GM12878 (cell line): Measurements from ENCODE around the gene NUBP1. TPM values are rescaled to one million over a fixed set of nuclear protein-coding genes. Genes with fewer than 3 reads are reported as not detected.

ENCODE experiments used
- ATF2 ChIP-seq: IDR thresholded peaks from 2 replicates; pipeline ENCODE4 v1.6.1; 2012; ENCODE audit warnings: low read length, inconsistent platforms
- BHLHE40 ChIP-seq, 2 experiments: fragments of 450-650 bp in 1 of 2; IDR thresholded peaks; 2 replicates each; pipeline ENCODE4 v1.6.1; 2011 to 2017; ENCODE audit warnings: low read depth in 2 of 2, borderline replicate concordance in 1 of 2, improper control_type of control experiment in 1 of 2, low read length in 1 of 2, mild to moderate bottlenecking in 1 of 2
- CHD1 ChIP-seq: IDR thresholded peaks from 2 replicates; pipeline ENCODE4 v1.6.1; 2012; ENCODE audit warnings: low read depth, low read length, improper control_type of control experiment
- CHD2 ChIP-seq: IDR thresholded peaks from 2 replicates; pipeline ENCODE4 v1.6.1; 2011; ENCODE audit warnings: low read depth, low read length, improper control_type of control experiment, borderline replicate concordance
- E2F4 ChIP-seq: IDR thresholded peaks from 2 replicates; pipeline ENCODE4 v1.6.1; 2012; ENCODE audit warnings: low read depth, low read length, improper control_type of control experiment
- HCFC1 ChIP-seq: fragments of 150-350 bp; IDR thresholded peaks from 2 replicates; pipeline ENCODE4 v1.6.1; 2014; ENCODE audit warnings: low read length
- HDAC2 ChIP-seq: fragments of 200-600 bp; sonication (generic); IDR thresholded peaks from 2 replicates; pipeline ENCODE4 v1.6.1; 2017
- IKZF1 ChIP-seq: fragments of 450-650 bp; conservative IDR thresholded peaks from 2 replicates; pipeline ENCODE4 v1.6.1; 2017; ENCODE audit warnings: antibody characterized with exemption, mild to moderate bottlenecking
- IRF5 ChIP-seq: fragments of 450-650 bp; IDR thresholded peaks from 2 replicates; pipeline ENCODE4 v1.6.1; 2017; ENCODE audit warnings: borderline replicate concordance
- KLF5 ChIP-seq: fragments of 450-650 bp; IDR thresholded peaks from 2 replicates; pipeline ENCODE4 v1.6.1; 2014; ENCODE audit warnings: mild to moderate bottlenecking; ENCODE audit not compliant: partially characterized antibody
- MEF2A ChIP-seq: IDR thresholded peaks from 2 replicates; pipeline ENCODE4 v1.6.1; 2011; ENCODE audit warnings: low read depth, mild to moderate bottlenecking, low read length, moderate library complexity; ENCODE audit not compliant: insufficient read depth
- NRF1 ChIP-seq: conservative IDR thresholded peaks from 2 replicates; pipeline ENCODE4 v1.6.1; 2011; ENCODE audit warnings: mild to moderate bottlenecking, low read depth, low read length, improper control_type of control experiment
- RAD21 ChIP-seq: IDR thresholded peaks from 2 replicates; pipeline ENCODE4 v1.6.1; 2011; ENCODE audit warnings: mild to moderate bottlenecking, low read depth, low read length, moderate library complexity; ENCODE audit not compliant: insufficient read depth
- SIN3A ChIP-seq: IDR thresholded peaks from 2 replicates; pipeline ENCODE4 v1.6.1; 2012; ENCODE audit warnings: low read depth, low read length, improper control_type of control experiment
- TCF12 ChIP-seq: IDR thresholded peaks from 2 replicates; pipeline ENCODE4 v1.6.1; 2011; ENCODE audit warnings: low read depth, mild to moderate bottlenecking, low read length
- ZNF207 ChIP-seq: fragments of 450-650 bp; IDR thresholded peaks from 2 replicates; pipeline ENCODE4 v1.6.1; 2014; ENCODE audit warnings: antibody characterized with exemption, mild to moderate bottlenecking, borderline replicate concordance
- polyA plus RNA-seq, 11 experiments: library from polyadenylated mRNA; depleted of rRNA in 4 of 11; unstranded in 6 of 11; stranded (reverse) in 5 of 11; fragments of >200 nt; fragmentation: Nextera tagmentation in 4 of 11; fragmentation: Illumina TruSeq in 1 of 11; extraction: Ambion mirVana in 4 of 11; extraction: Trizol in 1 of 11; gene quantifications; 1 replicate in 1 of 11; 2 replicates in 10 of 11; pipeline versions ENCODE4 v1.2.1 to v1.2.3, GENCODE V29; 2011 to 2016; ENCODE audit warnings: inconsistent platforms in 2 of 11, missing spikeins in 2 of 11, low read depth in 1 of 11
- total RNA-seq, 4 experiments: library from RNA; depleted of rRNA in 3 of 4; stranded (reverse); fragments of >200 nt in 3 of 4; fragmentation: Illumina TruSeq in 1 of 4; extraction: Trizol in 1 of 4; gene quantifications; 2 replicates each; pipeline versions ENCODE4 v1.2.1 to v1.2.3, GENCODE V29; 2013 to 2021
- TF ChIP-seq, protein P1 (sequence below): fragments of 450-650 bp; IDR thresholded peaks from 2 replicates; pipeline ENCODE4 v1.6.1; 2017; ENCODE audit warnings: mild to moderate bottlenecking, moderate library complexity
- TF ChIP-seq, protein P2 (sequence below): fragments of 150-350 bp; IDR thresholded peaks from 2 replicates; pipeline ENCODE4 v1.6.1; 2016; ENCODE audit warnings: low read depth, low read length

NUBP1 gene
- total and polyA plus RNA-seq, 10 of the 15 experiments (the other 5 are each of a cell fraction or from before 2014, with no cell fraction given) = 31.0 to 74.9 (median 58.3) TPM

GRCh38 chr16:10743610-10744369, at the start of gene NUBP1 (continued):
- TF ChIP-seq, protein P1, sequence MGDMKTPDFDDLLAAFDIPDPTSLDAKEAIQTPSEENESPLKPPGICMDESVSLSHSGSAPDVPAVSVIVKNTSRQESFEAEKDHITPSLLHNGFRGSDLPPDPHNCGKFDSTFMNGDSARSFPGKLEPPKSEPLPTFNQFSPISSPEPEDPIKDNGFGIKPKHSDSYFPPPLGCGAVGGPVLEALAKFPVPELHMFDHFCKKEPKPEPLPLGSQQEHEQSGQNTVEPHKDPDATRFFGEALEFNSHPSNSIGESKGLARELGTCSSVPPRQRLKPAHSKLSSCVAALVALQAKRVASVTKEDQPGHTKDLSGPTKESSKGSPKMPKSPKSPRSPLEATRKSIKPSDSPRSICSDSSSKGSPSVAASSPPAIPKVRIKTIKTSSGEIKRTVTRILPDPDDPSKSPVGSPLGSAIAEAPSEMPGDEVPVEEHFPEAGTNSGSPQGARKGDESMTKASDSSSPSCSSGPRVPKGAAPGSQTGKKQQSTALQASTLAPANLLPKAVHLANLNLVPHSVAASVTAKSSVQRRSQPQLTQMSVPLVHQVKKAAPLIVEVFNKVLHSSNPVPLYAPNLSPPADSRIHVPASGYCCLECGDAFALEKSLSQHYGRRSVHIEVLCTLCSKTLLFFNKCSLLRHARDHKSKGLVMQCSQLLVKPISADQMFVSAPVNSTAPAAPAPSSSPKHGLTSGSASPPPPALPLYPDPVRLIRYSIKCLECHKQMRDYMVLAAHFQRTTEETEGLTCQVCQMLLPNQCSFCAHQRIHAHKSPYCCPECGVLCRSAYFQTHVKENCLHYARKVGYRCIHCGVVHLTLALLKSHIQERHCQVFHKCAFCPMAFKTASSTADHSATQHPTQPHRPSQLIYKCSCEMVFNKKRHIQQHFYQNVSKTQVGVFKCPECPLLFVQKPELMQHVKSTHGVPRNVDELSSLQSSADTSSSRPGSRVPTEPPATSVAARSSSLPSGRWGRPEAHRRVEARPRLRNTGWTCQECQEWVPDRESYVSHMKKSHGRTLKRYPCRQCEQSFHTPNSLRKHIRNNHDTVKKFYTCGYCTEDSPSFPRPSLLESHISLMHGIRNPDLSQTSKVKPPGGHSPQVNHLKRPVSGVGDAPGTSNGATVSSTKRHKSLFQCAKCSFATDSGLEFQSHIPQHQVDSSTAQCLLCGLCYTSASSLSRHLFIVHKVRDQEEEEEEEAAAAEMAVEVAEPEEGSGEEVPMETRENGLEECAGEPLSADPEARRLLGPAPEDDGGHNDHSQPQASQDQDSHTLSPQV = no peak
- peak; percentile 65 for TF ChIP-seq CHD2
- peak; percentile 81 for TF ChIP-seq IKZF1
- no peak for TF ChIP-seq CHD1
- peak; percentile 55; the same call in 1 of the 2 replicates for TF ChIP-seq HCFC1
- TF ChIP-seq TCF12 = peak; percentile 32; the same call in 1 of the 2 replicates
- TF ChIP-seq E2F4 = no peak
- peak; percentile 73 for TF ChIP-seq NRF1
- no peak for TF ChIP-seq SIN3A
- no peak for TF ChIP-seq HDAC2
- TF ChIP-seq RAD21 = no peak
- TF ChIP-seq ZNF207 = peak; percentile 91; the same call in 1 of the 2 replicates
- TF ChIP-seq IRF5 = no peak
- TF ChIP-seq BHLHE40 (IDR thresholded peaks at IDR 0.05; ENCODE audit: borderline replicate concordance in 1 of 2, low read depth in 2 of 2, low read length in 1 of 2) = peak in 1 of 2 experiments; percentile 51; a peak in 1 of 4 replicates
- peak; percentile 73 for TF ChIP-seq KLF5
- no peak for TF ChIP-seq ATF2
- TF ChIP-seq, protein P2, sequence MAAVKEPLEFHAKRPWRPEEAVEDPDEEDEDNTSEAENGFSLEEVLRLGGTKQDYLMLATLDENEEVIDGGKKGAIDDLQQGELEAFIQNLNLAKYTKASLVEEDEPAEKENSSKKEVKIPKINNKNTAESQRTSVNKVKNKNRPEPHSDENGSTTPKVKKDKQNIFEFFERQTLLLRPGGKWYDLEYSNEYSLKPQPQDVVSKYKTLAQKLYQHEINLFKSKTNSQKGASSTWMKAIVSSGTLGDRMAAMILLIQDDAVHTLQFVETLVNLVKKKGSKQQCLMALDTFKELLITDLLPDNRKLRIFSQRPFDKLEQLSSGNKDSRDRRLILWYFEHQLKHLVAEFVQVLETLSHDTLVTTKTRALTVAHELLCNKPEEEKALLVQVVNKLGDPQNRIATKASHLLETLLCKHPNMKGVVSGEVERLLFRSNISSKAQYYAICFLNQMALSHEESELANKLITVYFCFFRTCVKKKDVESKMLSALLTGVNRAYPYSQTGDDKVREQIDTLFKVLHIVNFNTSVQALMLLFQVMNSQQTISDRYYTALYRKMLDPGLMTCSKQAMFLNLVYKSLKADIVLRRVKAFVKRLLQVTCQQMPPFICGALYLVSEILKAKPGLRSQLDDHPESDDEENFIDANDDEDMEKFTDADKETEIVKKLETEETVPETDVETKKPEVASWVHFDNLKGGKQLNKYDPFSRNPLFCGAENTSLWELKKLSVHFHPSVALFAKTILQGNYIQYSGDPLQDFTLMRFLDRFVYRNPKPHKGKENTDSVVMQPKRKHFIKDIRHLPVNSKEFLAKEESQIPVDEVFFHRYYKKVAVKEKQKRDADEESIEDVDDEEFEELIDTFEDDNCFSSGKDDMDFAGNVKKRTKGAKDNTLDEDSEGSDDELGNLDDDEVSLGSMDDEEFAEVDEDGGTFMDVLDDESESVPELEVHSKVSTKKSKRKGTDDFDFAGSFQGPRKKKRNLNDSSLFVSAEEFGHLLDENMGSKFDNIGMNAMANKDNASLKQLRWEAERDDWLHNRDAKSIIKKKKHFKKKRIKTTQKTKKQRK = no peak
- peak; percentile 9; the same call in 1 of the 2 replicates for TF ChIP-seq MEF2A
